Measurements from ENCODE around the gene EPHA1.

The EPHA1 gene

DNA sequence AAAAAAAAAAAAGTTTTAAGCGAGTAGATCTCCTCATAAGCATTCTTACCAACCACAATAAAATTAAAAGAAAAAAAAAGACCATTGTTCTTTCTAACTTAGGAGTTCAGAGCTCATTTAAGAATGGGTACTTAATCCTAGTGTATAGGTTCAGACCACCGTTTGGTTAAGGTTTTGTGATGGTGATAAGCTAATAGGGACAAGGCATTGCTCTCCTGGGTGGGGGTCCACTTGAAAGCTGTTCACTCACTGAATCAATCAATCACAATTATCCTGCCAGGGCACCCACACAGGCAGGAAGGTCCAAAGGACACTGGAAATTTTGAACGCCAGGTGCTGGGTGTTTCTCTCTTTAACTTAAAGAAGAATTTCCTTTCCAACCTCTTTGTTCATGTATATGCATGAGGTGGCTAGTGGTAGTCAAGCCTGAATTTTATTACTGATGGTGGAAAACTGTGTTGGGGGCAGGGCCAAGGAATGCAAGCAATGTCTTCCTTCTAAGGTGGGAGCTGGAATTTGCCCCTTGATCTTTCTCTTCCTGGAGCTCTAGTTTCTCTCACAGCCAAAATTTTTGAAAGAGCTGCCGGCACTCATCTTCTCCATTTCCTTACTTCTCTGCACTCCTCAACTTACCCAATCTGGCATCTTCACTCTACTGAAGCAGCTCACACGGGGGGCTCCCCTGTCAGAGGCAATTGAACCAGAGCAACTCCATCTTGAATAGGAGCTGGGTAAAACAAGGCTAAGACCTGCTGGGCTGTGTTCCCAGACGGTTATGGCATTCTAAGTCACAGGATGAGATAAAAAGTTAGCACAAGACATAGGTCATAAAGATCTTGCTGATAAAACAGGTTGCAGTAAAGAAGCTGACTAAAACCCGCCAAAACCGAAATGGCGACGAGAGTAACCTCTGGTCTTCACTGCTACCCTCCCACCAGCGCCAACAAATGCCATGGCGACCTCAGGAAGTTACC lies 38.7 kb downstream of the EPHA1 start:
- TF ChIP-seq EZH2phosphoT487 (IDR thresholded peaks at IDR 0.05; ENCODE audit: borderline replicate concordance): no peak
- no peaks in the 10 kb centered on the region for H3K36me3 ChIP-seq (ENCODE audit: insufficient read depth, low read length)
- peak overlapping the region; percentile 18 for H3K4me2 ChIP-seq (ENCODE audit: low read depth, low read length, poor library complexity, severe bottlenecking)
- H3K9me3 ChIP-seq (ENCODE audit: insufficient read depth, low read depth, low read length): no peaks in the 10 kb centered on the region
- H3K9me2 ChIP-seq (replicated peaks; ENCODE audit: low read depth, low read length): no peaks in the 10 kb centered on the region
- H2AFZ ChIP-seq (ENCODE audit: low read length): peak overlapping the region; percentile 13; the same call in 1 of the 2 replicates
- H4K20me1 ChIP-seq (ENCODE audit: insufficient read depth, low read length, poor library complexity, severe bottlenecking): no peaks in the 10 kb centered on the region
- H3K4me1 ChIP-seq (ENCODE audit: insufficient read depth, low read length, poor library complexity, severe bottlenecking): peaks cover 48% of the 10 kb centered on the region
- no peak overlapping the region for H3K4me3 ChIP-seq (ENCODE audit: low read length, poor library complexity, severe bottlenecking)
- H3K9ac ChIP-seq (ENCODE audit: low read depth, low read length, poor library complexity, severe bottlenecking): no peak overlapping the region
- H3F3A ChIP-seq (ENCODE audit: low read depth): peaks cover 3% of the 10 kb centered on the region; the same call in 1 of the 2 replicates
- no peaks in the 10 kb centered on the region for H3K27me3 ChIP-seq (ENCODE audit: insufficient read depth, low read length, poor library complexity, severe bottlenecking)
- H3K79me2 ChIP-seq (ENCODE audit: insufficient read depth, low read length): no peaks in the 10 kb centered on the region

GRCh38 chr7:143368387-143368786 lies 40.3 kb downstream of the EPHA1 start:
- H3K9me2 ChIP-seq (replicated peaks; ENCODE audit: low read depth, low read length): no peaks in the 10 kb centered on the region
- H3K36me3 ChIP-seq (ENCODE audit: insufficient read depth, low read length): no peaks in the 10 kb centered on the region
- H3K4me3 ChIP-seq (ENCODE audit: low read length, poor library complexity, severe bottlenecking): no peak overlapping the region
- no peaks in the 10 kb centered on the region for H3F3A ChIP-seq (ENCODE audit: low read depth)
- H3K4me1 ChIP-seq (ENCODE audit: insufficient read depth, low read length, poor library complexity, severe bottlenecking): peaks cover 39% of the 10 kb centered on the region
- H3K4me2 ChIP-seq (ENCODE audit: low read depth, low read length, poor library complexity, severe bottlenecking): no peak overlapping the region
- H3K9ac ChIP-seq (ENCODE audit: low read depth, low read length, poor library complexity, severe bottlenecking): no peak overlapping the region
- H2AFZ ChIP-seq (ENCODE audit: low read length): no peak overlapping the region
- H4K20me1 ChIP-seq (ENCODE audit: insufficient read depth, low read length, poor library complexity, severe bottlenecking): no peaks in the 10 kb centered on the region
- TF ChIP-seq, protein P1, sequence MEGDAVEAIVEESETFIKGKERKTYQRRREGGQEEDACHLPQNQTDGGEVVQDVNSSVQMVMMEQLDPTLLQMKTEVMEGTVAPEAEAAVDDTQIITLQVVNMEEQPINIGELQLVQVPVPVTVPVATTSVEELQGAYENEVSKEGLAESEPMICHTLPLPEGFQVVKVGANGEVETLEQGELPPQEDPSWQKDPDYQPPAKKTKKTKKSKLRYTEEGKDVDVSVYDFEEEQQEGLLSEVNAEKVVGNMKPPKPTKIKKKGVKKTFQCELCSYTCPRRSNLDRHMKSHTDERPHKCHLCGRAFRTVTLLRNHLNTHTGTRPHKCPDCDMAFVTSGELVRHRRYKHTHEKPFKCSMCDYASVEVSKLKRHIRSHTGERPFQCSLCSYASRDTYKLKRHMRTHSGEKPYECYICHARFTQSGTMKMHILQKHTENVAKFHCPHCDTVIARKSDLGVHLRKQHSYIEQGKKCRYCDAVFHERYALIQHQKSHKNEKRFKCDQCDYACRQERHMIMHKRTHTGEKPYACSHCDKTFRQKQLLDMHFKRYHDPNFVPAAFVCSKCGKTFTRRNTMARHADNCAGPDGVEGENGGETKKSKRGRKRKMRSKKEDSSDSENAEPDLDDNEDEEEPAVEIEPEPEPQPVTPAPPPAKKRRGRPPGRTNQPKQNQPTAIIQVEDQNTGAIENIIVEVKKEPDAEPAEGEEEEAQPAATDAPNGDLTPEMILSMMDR (conservative IDR thresholded peaks at IDR 0.05; ENCODE audit: low read length): no peak
- TF ChIP-seq EZH2phosphoT487 (IDR thresholded peaks at IDR 0.05; ENCODE audit: borderline replicate concordance): no peak
- no peaks in the 10 kb centered on the region for H3K9me3 ChIP-seq (ENCODE audit: insufficient read depth, low read depth, low read length)
- H3K27me3 ChIP-seq (ENCODE audit: insufficient read depth, low read length, poor library complexity, severe bottlenecking): no peaks in the 10 kb centered on the region
- H3K79me2 ChIP-seq (ENCODE audit: insufficient read depth, low read length): no peaks in the 10 kb centered on the region

DNA sequence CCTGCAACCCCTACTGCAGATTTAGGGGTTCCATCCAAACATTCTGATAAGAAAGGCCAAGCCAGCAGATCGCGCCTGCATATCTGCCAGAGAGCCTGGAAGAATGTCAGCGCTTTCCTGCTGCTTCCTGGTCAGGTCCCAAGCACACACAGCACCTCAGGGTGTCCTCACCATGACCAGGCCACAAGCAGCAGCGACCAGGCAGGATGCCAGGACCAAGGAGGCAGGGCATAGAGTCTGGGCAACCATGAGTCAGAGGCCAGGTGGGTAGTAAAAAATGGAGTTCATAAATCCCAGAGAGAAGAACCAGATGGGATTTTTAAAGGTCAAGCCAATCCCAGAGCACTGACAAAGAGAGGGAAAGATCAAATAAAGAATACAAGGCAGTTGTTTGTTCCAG lies 40.7 kb downstream of the EPHA1 start:
- H3K9ac ChIP-seq (ENCODE audit: low read depth, low read length, poor library complexity, severe bottlenecking): no peak overlapping the region
- H3K4me1 ChIP-seq (ENCODE audit: insufficient read depth, low read length, poor library complexity, severe bottlenecking): peaks cover 41% of the 10 kb centered on the region
- H3K4me2 ChIP-seq (ENCODE audit: low read depth, low read length, poor library complexity, severe bottlenecking): no peak overlapping the region

More for the DNA sequence above, 40.7 kb downstream of the EPHA1 start:
- Histone ChIP-seq H3K4me3 (ENCODE audit: low read length, poor library complexity, severe bottlenecking) (no peak overlapping the region), H2AFZ (ENCODE audit: low read length) (no peak overlapping the region), H3K9me2 (replicated peaks; ENCODE audit: low read depth, low read length) (no peaks in the 10 kb centered on the region), H3K79me2 (ENCODE audit: insufficient read depth, low read length) (no peaks in the 10 kb centered on the region), H3K9me3 (ENCODE audit: insufficient read depth, low read depth, low read length) (no peaks in the 10 kb centered on the region), H3F3A (ENCODE audit: low read depth) (no peaks in the 10 kb centered on the region), H4K20me1 (ENCODE audit: insufficient read depth, low read length, poor library complexity, severe bottlenecking) (no peaks in the 10 kb centered on the region), H3K27me3 (ENCODE audit: insufficient read depth, low read length, poor library complexity, severe bottlenecking) (no peaks in the 10 kb centered on the region), H3K36me3 (ENCODE audit: insufficient read depth, low read length) (no peaks in the 10 kb centered on the region)
- TF ChIP-seq, protein P1 (conservative IDR thresholded peaks at IDR 0.05; ENCODE audit: low read length): no peak
- TF ChIP-seq EZH2phosphoT487 (IDR thresholded peaks at IDR 0.05; ENCODE audit: borderline replicate concordance): no peak
